B cell (primary cell): ENCODE data around the gene SPG7. TPM values are rescaled to one million over a fixed set of nuclear protein-coding genes. Genes with fewer than 3 reads are reported as not detected.

Experiments
- ATAC-seq: fragments of 200-7000 bp; cut with Tn5 transposase; one replicate; pipeline ENCODE4 v1.10.0; 2021; ENCODE audit warnings: low read depth, mild to moderate bottlenecking, moderate number of reproducible peaks, moderate library complexity
- CTCF ChIA-PET: fragments of 350-600 bp; sonication (Branson Sonifier 250); formaldehyde crosslinking; loops from one replicate; lab custom pipeline; 2021; ENCODE audit warnings: antibody characterized with exemption, inconsistent platforms; lab: Charles Lee
- POLR2A ChIA-PET: fragments of 350-600 bp; sonication (Branson Sonifier 250); formaldehyde crosslinking; loops from one replicate; lab custom pipeline; 2021; ENCODE audit warnings: antibody characterized with exemption; lab: Charles Lee
- DNase-seq: peaks from one replicate; pipeline ENCODE4 v3.0.0; 2013
- H2AFZ ChIP-seq: 2 replicates; pipeline ENCODE4 v1.6.1; 2012; ENCODE audit warnings: mild to moderate bottlenecking, low read depth, low read length; ENCODE audit not compliant: insufficient read depth, poor library complexity, severe bottlenecking
- H3K27ac ChIP-seq, 2 donors: 1 replicate in 1 of 2; 2 replicates in 1 of 2; pipeline ENCODE4 v1.5.1; 2012 to 2013; ENCODE audit warnings: low read length in 2 of 2, mild to moderate bottlenecking in 2 of 2, moderate library complexity in 1 of 2
- H3K27me3 ChIP-seq, 4 experiments: fragments of 200-600 bp in 1 of 4; sonication (generic) in 1 of 4; replicated peaks in 1 of 4; 1 replicate in 2 of 4; 2 replicates in 2 of 4; pipeline versions ENCODE4 v1.6.1 to v1.7.0; 2013 to 2016; ENCODE audit warnings: low read length in 3 of 4, mild to moderate bottlenecking in 2 of 4, mixed read lengths in 1 of 4, moderate library complexity in 1 of 4; ENCODE audit not compliant: insufficient read depth in 4 of 4, control insufficient read depth in 3 of 4; ENCODE audit errors: control extremely low read depth in 1 of 4
- H3K36me3 ChIP-seq, 2 experiments: replicated peaks in 1 of 2; 1 replicate in 1 of 2; 2 replicates in 1 of 2; pipeline versions ENCODE4 v1.6.1 to v1.7.1; 2013; ENCODE audit warnings: low read length in 1 of 2; ENCODE audit not compliant: insufficient read depth in 2 of 2, control insufficient read depth in 1 of 2; ENCODE audit errors: control extremely low read depth in 1 of 2, extremely low read depth in 1 of 2
- H3K4me1 ChIP-seq, 2 donors: fragments of 200-600 bp in 1 of 2; sonication (generic) in 1 of 2; 1 replicate in 1 of 2; 2 replicates in 1 of 2; pipeline versions ENCODE4 v1.5.1 to v1.6.1; 2013 to 2017; ENCODE audit warnings: low read length in 2 of 2; ENCODE audit not compliant: control insufficient read depth in 2 of 2, insufficient read depth in 2 of 2
- H3K4me2 ChIP-seq: replicated peaks from 2 replicates; pipeline ENCODE3; 2012; ENCODE audit warnings: mild to moderate bottlenecking, low read depth, low read length; ENCODE audit not compliant: poor library complexity, severe bottlenecking
- H3K4me3 ChIP-seq, 5 experiments: fragments of 200-600 bp in 1 of 5; sonication (generic) in 1 of 5; 1 replicate in 3 of 5; 2 replicates in 2 of 5; pipeline versions ENCODE4 v1.5.1 to v1.7.0; 2011 to 2016; ENCODE audit warnings: low read length in 4 of 5, mild to moderate bottlenecking in 4 of 5, low read depth in 2 of 5, control low read depth in 1 of 5, moderate library complexity in 1 of 5; ENCODE audit not compliant: insufficient read depth in 1 of 5; ENCODE audit errors: control extremely low read depth in 1 of 5, extremely low read depth in 1 of 5
- H3K79me2 ChIP-seq: fragments of 200-600 bp; sonication (generic); one replicate; pipeline ENCODE4 v1.6.0; 2016; ENCODE audit warnings: low read length; ENCODE audit not compliant: control insufficient read depth, insufficient read depth
- H3K9ac ChIP-seq: fragments of 200-600 bp; sonication (generic); 2 replicates; pipeline ENCODE4 v1.6.1; 2017; ENCODE audit warnings: mild to moderate bottlenecking, low read length, moderate library complexity
- H3K9me3 ChIP-seq, 3 donors: one replicate each; pipeline versions ENCODE4 v1.6.1 to v1.7.1; 2013; ENCODE audit warnings: low read length in 2 of 3; ENCODE audit not compliant: control insufficient read depth in 2 of 3, insufficient read depth in 1 of 3; ENCODE audit errors: control extremely low read depth in 1 of 3
- H4K20me1 ChIP-seq: 2 replicates; pipeline ENCODE4 v1.6.0; 2012; ENCODE audit warnings: mild to moderate bottlenecking, low read length; ENCODE audit not compliant: insufficient read depth, control insufficient read depth, poor library complexity, severe bottlenecking
- H3K27ac Mint-ChIP-seq: one replicate; pipeline ENCODE4 v1.8.0; 2021; ENCODE audit warnings: mixed read lengths
- H3K27me3 Mint-ChIP-seq: one replicate; pipeline ENCODE4 v1.8.0; 2021; ENCODE audit warnings: mixed read lengths
- H3K4me1 Mint-ChIP-seq: one replicate; pipeline ENCODE4 v1.8.0; 2021; ENCODE audit warnings: mixed read lengths
- H3K4me3 Mint-ChIP-seq: one replicate; pipeline ENCODE4 v1.8.0; 2021; ENCODE audit warnings: mixed read lengths
- H3K9me3 Mint-ChIP-seq: one replicate; pipeline ENCODE4 v1.8.0; 2022; ENCODE audit warnings: mixed read lengths; ENCODE audit not compliant: insufficient read depth
- CTCF ChIP-seq: fragments of 200-600 bp; IDR thresholded peaks from one replicate; pipeline ENCODE4 v1.8.0; 2022; ENCODE audit warnings: antibody characterized with exemption, mild to moderate bottlenecking
- EZH2 ChIP-seq: IDR thresholded peaks from 2 replicates; pipeline ENCODE4 v1.6.1; 2012; ENCODE audit warnings: borderline replicate concordance, low read depth, mild to moderate bottlenecking, moderate library complexity, low read length; ENCODE audit not compliant: insufficient read depth, poor library complexity, severe bottlenecking
- WGBS: methylation state at CpG from one replicate; pipeline ENCODE4 v1.1.5; 2013; ENCODE audit warnings: missing lambda C conversion rate; ENCODE audit not compliant: insufficient coverage; 5-methylcytosine and 5-hydroxymethylcytosine counted together
- intact Hi-C: fragments of 100-400 bp; cut with micrococcal nuclease; formaldehyde crosslinking; loops from one replicate; pipeline ENCODE4 v1.10.0; 2022
- polyA plus RNA-seq: library from polyadenylated mRNA; depleted of rRNA; stranded (reverse); fragments of >200 nt; gene quantifications from 2 replicates; pipeline ENCODE4 v1.2.3, GENCODE V29; 2012
- total RNA-seq, 2 donors: library from RNA; stranded (reverse); fragments of 120-200 nt in 1 of 2; gene quantifications; 1 replicate in 1 of 2; 2 replicates in 1 of 2; pipeline versions ENCODE4 v1.2.3 to v1.2.4, GENCODE V29; 2013 to 2022

The SPG7 gene
- total and polyA plus RNA-seq, 2 donors (not counting 1 experiment from before 2014, with no cell fraction given), result 146 to 157 TPM

DNA sequence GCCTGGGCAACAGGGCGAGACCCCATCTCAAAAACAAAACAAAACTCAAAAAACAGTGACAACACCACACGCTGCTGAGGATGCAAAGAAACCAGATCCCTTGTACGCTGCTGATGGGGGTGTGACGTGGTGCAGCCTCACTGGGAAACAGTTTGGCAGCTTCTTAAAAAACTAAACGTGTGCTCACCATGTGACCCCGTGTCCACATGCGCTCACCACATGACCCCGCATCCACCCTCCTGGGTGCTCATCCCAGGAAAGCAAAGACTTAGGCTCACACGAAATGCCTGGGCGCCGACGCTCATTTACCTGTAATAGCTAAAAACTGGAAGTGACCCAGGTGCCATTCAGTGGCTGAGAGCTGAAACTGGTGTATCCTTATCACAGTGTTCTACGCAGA, 32.4 kb downstream of the SPG7 start:
- Mint-ChIP-seq H3K27me3 (no peaks in the 10 kb centered on the region), H3K4me1 (no peaks in the 10 kb centered on the region), H3K9me3 (no peaks in the 10 kb centered on the region), H3K27ac (no peak overlapping the region), H3K4me3 (no peak overlapping the region)
- Histone ChIP-seq H3K4me3 (no peak overlapping the region), H3K4me1 (peaks cover under 1% of the 10 kb centered on the region in 2 donors), H3K27me3 (no peaks in the 10 kb centered on the region), H3K4me2 (no peak overlapping the region), H4K20me1 (peaks cover 25% of the 10 kb centered on the region), H3K36me3 (peaks cover 2 to 36% of the 10 kb centered on the region in 2 experiments), H3K79me2 (peaks cover 45% of the 10 kb centered on the region), H2AFZ (no peak overlapping the region), H3K9ac (no peak overlapping the region), H3K27ac (no peak overlapping the region), H3K9me3 (no peaks in the 10 kb centered on the region)
- intact Hi-C loops, result no loop called here
- ChIA-PET CTCF (interaction anchor here (2.2 kb wide), 1 partner anchor 17 kb away, joined by 9 read pairs; no protein-coding TSS in a partner anchor), POLR2A (no interaction called here)
- 97% methylated on average over 12 of the region's 13 CpGs for WGBS
- ATAC-seq (no peak), DNase-seq (no peak)
- TF ChIP-seq EZH2, result no peak
- no peak for TF ChIP-seq CTCF

DNA sequence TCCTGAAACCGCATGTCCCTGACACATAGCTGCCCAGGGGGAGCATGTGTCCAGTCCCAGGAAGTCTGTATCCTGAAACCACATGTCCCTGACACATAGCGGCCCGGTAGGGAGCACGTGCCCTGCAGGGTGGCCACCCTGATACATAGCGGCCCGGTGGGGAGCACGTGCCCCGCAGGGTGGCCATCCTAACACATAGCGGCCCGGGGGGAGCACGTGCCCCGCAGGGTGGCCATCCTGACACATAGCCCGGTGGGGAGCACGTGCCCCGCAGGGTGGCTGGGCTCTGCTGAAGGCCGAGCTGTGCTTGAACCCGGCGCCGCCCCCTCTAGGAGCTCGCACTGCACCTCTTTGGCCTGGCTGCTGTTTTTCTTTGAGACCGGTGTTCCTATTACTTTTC, 33.6 kb downstream of the SPG7 start:
- H3K79me2 ChIP-seq, result peaks cover 44% of the 10 kb centered on the region
- intact Hi-C loops, result no loop called here
- DNase-seq (no peak), ATAC-seq (no peak)
- H3K4me3 ChIP-seq, result no peak overlapping the region
- WGBS, result 98% methylated on average over 21 of the region's 21 CpGs
- H3K36me3 ChIP-seq, result peaks cover 2 to 37% of the 10 kb centered on the region in 2 experiments
- no peak overlapping the region for H3K27ac Mint-ChIP-seq
- TF ChIP-seq EZH2 (no peak), CTCF (no peak)
- H2AFZ ChIP-seq, result no peak overlapping the region
- H3K4me2 ChIP-seq, result no peak overlapping the region
- no peak overlapping the region for H3K27ac ChIP-seq
- ChIA-PET POLR2A (no interaction called here), CTCF (no interaction called here)
- no peaks in the 10 kb centered on the region for H3K27me3 Mint-ChIP-seq
- H3K4me1 Mint-ChIP-seq, result no peaks in the 10 kb centered on the region
- no peak overlapping the region for H3K4me3 Mint-ChIP-seq
- no peaks in the 10 kb centered on the region for H3K9me3 Mint-ChIP-seq
- no peaks in the 10 kb centered on the region for H3K27me3 ChIP-seq
- peaks cover 14% of the 10 kb centered on the region for H4K20me1 ChIP-seq
- H3K9ac ChIP-seq, result no peak overlapping the region
- no peaks in the 10 kb centered on the region for H3K4me1 ChIP-seq
- no peaks in the 10 kb centered on the region for H3K9me3 ChIP-seq
